ENCODE results near the gene FITM1.

The FITM1 gene

DNA sequence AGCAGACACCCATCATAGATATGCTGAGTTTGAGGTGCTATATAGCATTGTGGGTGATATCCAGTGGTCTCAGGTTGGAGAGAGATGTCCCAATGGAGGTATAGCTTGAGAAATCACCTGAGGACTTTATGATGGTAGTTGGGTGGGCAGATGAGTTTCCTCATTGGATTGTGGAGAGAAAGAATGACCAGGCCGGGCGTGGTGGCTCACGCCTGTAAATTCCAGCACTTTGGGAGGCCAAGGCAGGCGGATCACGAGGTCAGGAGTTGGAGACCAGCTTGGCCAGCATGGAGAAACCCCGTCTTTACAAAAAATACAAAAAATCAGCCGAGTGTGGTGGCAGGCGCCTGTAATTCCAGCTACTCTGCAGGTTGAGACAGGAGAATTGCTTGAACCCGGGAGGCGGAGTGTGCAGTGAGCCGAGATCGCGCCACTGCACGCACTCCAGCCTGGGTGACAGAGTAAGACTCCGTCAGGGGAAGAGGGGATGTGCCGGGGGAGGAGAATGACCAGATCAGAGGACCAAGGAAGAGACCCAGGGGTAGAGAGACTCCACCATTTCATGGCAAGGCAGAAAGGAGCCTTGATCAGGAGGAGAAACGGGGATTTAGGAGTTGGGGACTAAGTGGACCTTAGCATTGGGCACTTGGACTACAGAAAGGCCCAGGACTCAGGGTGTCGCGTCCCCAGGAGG lies 37.1 kb upstream of the FITM1 start (continued):
- TF ChIP-seq ZBTB21 (tag by site-specific recombination; IDR thresholded peaks at IDR 0.05) (peak; percentile 42; the same call in 1 of the 2 replicates), SCRT1 (tag by site-specific recombination; IDR thresholded peaks at IDR 0.05; ENCODE audit: borderline replicate concordance) (no peak), HOXC10 (CRISPR knock-in tag; IDR thresholded peaks at IDR 0.05) (no peak), ZNF501 (tag by site-specific recombination; IDR thresholded peaks at IDR 0.05) (no peak), ZNF211 (tag by site-specific recombination; IDR thresholded peaks at IDR 0.05; ENCODE audit: low read depth) (no peak), GLI4 (tag by site-specific recombination; IDR thresholded peaks at IDR 0.05) (no peak), ZNF416 (tag by site-specific recombination; IDR thresholded peaks at IDR 0.05) (no peak), ZBTB20 (tag by site-specific recombination; IDR thresholded peaks at IDR 0.05) (peak; percentile 98), ZNF785 (tag by site-specific recombination; IDR thresholded peaks at IDR 0.05) (0 out of 2 replicates have a peak, but pooled peaks have one; percentile 49), ZFP37 (tag by site-specific recombination; IDR thresholded peaks at IDR 0.05) (no peak), ZNF48 (tag by site-specific recombination; IDR thresholded peaks at IDR 0.05) (no peak)
- TF ChIP-seq, protein P1, sequence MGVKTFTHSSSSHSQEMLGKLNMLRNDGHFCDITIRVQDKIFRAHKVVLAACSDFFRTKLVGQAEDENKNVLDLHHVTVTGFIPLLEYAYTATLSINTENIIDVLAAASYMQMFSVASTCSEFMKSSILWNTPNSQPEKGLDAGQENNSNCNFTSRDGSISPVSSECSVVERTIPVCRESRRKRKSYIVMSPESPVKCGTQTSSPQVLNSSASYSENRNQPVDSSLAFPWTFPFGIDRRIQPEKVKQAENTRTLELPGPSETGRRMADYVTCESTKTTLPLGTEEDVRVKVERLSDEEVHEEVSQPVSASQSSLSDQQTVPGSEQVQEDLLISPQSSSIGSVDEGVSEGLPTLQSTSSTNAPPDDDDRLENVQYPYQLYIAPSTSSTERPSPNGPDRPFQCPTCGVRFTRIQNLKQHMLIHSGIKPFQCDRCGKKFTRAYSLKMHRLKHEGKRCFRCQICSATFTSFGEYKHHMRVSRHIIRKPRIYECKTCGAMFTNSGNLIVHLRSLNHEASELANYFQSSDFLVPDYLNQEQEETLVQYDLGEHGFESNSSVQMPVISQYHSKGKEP (tag by site-specific recombination; IDR thresholded peaks at IDR 0.05) = no peak
- TF ChIP-seq, protein P2, sequence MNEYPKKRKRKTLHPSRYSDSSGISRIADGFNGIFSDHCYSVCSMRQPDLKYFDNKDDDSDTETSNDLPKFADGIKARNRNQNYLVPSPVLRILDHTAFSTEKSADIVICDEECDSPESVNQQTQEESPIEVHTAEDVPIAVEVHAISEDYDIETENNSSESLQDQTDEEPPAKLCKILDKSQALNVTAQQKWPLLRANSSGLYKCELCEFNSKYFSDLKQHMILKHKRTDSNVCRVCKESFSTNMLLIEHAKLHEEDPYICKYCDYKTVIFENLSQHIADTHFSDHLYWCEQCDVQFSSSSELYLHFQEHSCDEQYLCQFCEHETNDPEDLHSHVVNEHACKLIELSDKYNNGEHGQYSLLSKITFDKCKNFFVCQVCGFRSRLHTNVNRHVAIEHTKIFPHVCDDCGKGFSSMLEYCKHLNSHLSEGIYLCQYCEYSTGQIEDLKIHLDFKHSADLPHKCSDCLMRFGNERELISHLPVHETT (tag by site-specific recombination; IDR thresholded peaks at IDR 0.05) = no peak
- TF ChIP-seq, protein P3, sequence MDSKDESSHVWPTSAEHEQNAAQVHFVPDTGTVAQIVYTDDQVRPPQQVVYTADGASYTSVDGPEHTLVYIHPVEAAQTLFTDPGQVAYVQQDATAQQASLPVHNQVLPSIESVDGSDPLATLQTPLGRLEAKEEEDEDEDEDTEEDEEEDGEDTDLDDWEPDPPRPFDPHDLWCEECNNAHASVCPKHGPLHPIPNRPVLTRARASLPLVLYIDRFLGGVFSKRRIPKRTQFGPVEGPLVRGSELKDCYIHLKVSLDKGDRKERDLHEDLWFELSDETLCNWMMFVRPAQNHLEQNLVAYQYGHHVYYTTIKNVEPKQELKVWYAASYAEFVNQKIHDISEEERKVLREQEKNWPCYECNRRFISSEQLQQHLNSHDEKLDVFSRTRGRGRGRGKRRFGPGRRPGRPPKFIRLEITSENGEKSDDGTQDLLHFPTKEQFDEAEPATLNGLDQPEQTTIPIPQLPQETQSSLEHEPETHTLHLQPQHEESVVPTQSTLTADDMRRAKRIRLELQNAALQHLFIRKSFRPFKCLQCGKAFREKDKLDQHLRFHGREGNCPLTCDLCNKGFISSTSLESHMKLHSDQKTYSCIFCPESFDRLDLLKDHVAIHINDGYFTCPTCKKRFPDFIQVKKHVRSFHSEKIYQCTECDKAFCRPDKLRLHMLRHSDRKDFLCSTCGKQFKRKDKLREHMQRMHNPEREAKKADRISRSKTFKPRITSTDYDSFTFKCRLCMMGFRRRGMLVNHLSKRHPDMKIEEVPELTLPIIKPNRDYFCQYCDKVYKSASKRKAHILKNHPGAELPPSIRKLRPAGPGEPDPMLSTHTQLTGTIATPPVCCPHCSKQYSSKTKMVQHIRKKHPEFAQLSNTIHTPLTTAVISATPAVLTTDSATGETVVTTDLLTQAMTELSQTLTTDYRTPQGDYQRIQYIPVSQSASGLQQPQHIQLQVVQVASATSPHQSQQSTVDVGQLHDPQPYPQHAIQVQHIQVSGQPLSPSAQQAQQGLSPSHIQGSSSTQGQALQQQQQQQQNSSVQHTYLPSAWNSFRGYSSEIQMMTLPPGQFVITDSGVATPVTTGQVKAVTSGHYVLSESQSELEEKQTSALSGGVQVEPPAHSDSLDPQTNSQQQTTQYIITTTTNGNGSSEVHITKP (tag by site-specific recombination; IDR thresholded peaks at IDR 0.05) = peak; percentile 98
- TF ChIP-seq, protein P4, sequence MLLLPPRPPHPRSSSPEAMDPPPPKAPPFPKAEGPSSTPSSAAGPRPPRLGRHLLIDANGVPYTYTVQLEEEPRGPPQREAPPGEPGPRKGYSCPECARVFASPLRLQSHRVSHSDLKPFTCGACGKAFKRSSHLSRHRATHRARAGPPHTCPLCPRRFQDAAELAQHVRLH (tag by site-specific recombination; IDR thresholded peaks at IDR 0.05) = no peak
- TF ChIP-seq, protein P5, sequence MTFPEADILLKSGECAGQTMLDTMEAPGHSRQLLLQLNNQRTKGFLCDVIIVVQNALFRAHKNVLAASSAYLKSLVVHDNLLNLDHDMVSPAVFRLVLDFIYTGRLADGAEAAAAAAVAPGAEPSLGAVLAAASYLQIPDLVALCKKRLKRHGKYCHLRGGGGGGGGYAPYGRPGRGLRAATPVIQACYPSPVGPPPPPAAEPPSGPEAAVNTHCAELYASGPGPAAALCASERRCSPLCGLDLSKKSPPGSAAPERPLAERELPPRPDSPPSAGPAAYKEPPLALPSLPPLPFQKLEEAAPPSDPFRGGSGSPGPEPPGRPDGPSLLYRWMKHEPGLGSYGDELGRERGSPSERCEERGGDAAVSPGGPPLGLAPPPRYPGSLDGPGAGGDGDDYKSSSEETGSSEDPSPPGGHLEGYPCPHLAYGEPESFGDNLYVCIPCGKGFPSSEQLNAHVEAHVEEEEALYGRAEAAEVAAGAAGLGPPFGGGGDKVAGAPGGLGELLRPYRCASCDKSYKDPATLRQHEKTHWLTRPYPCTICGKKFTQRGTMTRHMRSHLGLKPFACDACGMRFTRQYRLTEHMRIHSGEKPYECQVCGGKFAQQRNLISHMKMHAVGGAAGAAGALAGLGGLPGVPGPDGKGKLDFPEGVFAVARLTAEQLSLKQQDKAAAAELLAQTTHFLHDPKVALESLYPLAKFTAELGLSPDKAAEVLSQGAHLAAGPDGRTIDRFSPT (tag by site-specific recombination; IDR thresholded peaks at IDR 0.05) = no peak

Measured in HEK293 (cell line).